Measurements from ENCODE around the gene DDX27.
"Not testable (repeated sequence)": the region's sequence is repeated elsewhere in the genome, so short reads cannot be mapped to it uniquely, and the experiment has no call there.

DDX27 gene

DNA sequence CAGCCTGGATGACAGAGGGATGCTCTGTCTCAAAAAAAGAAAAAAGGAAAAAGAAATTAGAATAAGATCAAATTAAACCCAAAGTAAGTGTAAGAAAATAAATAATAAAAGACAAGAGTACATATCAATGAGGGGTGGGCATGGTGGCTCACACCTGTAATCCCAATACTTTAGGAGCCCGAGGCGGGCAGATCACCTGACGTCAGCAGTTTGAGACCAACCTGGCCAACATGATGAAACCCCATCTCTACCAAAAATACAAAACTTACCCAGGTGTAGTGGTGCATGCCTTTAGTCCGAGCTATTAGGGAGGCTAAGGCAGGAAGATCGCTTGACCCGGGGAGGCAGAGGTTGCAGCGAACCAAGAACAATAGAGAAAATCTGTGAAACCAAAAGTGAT lies 16.2 kb upstream of the DDX27 start:
- in situ Hi-C loops (cut with MboI; ENCODE audit: low sequenced_read_pairs): no loop called here

DNA sequence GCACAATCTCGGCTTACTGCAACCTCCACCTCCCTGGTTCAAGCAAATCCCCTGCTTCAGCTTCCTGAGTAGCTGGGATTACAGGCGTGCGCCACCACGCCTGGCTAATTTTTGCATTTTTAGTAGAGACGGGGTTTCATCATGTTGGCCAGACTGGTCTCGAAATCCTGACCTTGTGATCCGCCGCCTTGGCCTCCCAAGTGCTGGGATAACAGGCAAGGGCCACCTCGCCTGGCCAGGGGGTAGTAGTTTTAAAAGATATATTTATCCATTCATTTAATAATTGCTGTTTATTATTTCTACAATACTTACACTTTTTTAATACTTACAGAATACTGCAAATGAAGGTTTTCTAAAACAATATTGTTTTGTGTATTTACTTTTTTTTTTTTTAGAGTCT lies 15.5 kb upstream of the DDX27 start:
- in situ Hi-C loops (cut with MboI; ENCODE audit: low sequenced_read_pairs): no loop called here

DNA sequence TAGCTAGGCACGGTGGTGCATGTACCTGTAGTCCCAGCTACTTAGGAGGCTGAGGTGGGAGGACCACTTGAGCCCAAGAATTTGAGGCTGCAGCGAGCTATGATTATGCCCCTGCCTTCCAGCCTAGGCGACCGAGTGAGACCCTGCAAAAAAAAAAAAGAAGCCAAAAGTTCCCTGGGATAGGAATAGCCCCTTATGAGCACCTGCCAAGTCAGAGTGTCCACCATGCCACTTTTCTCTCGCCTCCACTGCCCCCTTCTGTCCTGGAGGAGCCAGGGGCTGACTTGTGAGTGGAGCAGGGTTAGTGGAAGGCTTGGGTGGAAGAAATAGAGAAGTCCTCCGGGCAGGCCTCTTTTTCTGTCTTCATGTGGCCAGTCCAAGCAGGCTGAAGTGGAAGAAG lies 12.1 kb upstream of the DDX27 start:
- in situ Hi-C loops (cut with MboI; ENCODE audit: low sequenced_read_pairs): no loop called here

GRCh38 chr20:49210101-49210756 lies 9.0 kb upstream of the DDX27 start:
- in situ Hi-C loops (cut with MboI; ENCODE audit: low sequenced_read_pairs): no loop called here

DNA sequence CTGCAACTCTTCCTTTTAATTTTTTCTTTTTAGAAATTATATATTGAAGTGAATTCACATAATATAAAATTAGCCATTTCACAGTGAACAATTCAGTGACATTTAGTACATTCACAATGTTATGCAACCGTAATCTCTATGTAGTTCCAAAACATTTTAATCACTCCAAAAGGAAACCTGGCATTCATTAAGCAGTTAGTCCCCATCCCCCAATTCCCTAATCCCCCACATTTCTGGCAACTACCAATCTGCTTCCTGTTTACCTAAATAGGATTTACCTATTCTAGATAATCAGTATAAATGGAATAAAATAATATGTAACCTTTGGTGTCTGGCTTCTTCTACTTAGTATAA lies 8.5 kb upstream of the DDX27 start:
- in situ Hi-C loops (cut with MboI; ENCODE audit: low sequenced_read_pairs): no loop called here

- in situ Hi-C loops (cut with MboI; ENCODE audit: low sequenced_read_pairs): no loop called here
These were observed 4.6 kb upstream of the DDX27 start for GRCh38 chr20:49214571-49214970.

DNA sequence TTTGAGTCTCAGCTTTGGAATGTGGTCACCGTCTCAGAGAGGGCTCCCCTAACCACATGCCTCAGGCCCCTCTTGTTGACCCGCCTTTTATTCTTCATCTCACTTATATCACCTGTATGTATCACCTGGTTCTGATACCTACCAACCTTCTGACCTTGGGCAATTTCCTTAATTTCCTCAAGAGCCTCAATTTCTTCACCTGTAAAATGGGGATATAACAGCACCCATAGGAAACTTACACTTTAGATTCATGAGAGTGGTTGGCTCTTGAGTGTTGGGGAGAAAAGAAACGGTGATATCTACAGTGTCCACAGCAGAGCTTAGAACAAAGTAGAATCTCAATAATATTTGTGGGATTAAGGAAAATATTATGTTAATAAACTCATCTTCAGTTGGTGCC lies 4.0 kb upstream of the DDX27 start:
- in situ Hi-C loops (cut with MboI; ENCODE audit: low sequenced_read_pairs): no loop called here

- in situ Hi-C loops (cut with MboI; ENCODE audit: low sequenced_read_pairs): no loop called here
These were observed 2.1 kb upstream of the DDX27 start for GRCh38 chr20:49216991-49217578.

DNA sequence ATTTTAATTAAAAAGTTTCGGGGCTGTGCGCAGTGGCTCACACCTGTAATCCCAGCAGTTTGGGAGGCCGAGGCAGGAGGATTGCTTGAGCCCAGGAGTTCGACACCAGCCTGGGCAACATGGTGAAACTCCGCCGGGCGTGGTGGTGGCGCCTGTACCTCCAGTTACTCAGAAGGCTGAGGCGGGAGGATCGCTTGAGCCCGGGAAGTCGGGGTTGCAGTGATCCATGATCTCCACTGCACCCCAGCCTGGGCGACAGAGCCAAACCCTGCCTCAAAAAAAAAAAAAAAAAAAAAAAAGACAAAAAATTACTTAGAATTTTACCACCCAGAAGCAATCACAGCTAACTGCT lies 501 bp upstream of the DDX27 start:
- in situ Hi-C loops (cut with MboI; ENCODE audit: low sequenced_read_pairs): not testable (repeated sequence)

- in situ Hi-C loops (cut with MboI; ENCODE audit: low sequenced_read_pairs): no loop called here
These were observed 962 bp downstream of the DDX27 start for GRCh38 chr20:49219924-49220831.

DNA sequence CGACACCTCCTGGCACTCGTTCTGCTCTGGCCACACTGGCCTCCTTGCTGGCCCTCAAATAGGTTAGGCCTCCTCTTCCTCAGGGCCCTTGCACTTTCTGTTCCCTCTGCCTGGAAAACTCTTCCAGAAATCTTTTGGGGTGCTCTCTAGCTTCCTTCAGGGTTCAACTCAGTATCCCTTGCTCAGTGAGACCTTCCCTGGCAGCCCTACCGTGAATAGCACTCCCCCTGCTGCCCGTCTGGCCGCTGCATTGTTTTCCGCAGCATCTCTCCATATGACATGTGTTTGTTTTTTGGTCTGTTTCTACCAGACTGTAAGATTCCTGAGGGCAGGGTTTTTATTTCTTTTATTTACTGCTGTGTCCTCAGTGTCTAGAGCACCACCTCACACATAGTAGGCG lies 6.7 kb downstream of the DDX27 start:
- in situ Hi-C loops (cut with MboI; ENCODE audit: low sequenced_read_pairs): no loop called here

DNA sequence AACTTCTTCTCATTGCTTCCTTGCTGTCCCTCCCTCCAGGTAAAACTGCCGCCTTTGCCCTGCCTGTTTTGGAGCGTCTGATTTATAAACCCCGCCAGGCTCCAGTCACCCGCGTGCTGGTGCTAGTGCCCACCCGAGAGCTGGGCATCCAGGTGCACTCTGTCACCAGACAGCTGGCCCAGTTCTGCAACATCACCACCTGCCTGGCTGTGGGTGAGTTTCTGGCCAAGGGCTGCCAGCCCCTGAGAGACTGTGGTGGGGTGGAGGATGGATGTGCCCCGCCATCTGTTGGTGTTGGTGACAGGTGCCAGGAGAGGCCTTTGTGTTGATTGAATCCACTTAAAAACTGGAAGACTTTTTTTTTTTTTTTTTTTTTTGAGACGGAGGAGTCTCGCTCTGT lies 9.5 kb downstream of the DDX27 start:
- in situ Hi-C loops (cut with MboI; ENCODE audit: low sequenced_read_pairs): no loop called here

GRCh38 chr20:49229381-49229780 lies 10.2 kb downstream of the DDX27 start:
- in situ Hi-C loops (cut with MboI; ENCODE audit: low sequenced_read_pairs): no loop called here

DNA sequence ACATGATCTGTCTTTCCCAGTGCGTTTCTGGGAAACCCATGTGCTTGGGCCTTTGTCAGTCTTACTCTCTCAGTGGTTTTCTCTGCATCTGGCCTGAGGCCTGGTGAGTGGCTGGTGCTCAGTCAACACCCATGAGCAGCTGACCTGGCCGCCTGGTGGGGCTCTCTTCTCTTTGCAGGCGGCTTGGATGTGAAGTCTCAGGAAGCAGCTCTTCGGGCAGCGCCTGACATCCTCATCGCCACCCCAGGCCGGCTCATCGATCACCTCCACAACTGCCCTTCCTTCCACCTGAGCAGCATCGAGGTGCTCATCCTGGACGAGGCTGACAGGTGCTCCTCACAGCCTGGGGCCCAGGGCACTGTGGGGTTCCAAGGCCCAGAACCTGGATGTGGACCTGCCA lies 10.8 kb downstream of the DDX27 start:
- in situ Hi-C loops (cut with MboI; ENCODE audit: low sequenced_read_pairs): no loop called here

DNA sequence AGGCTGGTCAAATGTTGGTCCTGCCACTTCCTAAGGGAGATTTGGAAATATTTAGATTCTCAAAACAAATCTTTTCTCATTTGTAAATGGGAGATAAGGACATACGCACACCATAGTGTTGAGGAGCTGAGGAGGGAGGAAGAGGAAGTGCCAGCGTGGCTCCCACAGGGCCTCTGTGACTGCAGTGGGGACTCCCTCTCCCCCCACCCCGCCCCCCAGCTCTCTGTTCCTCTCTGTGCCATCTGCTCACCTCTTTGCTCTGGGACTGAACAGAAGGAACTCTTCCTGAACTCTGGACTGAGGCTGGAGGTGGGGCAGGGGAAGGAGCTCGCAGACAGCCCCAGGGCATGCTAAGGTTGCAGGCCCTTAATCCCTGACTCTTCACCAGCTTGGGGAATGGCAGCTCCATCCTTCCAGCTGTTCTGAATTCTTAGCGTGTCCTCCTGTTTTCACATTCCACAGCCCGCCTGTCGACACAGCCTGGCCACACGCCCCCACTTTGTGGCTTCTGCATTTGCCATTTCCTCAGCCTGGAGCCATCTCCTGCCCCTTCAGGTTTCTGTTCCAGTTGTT lies 11.4 kb downstream of the DDX27 start:
- in situ Hi-C loops (cut with MboI; ENCODE audit: low sequenced_read_pairs): no loop called here

GRCh38 chr20:49231471-49231870 lies 12.3 kb downstream of the DDX27 start:
- in situ Hi-C loops (cut with MboI; ENCODE audit: low sequenced_read_pairs): no loop called here

GRCh38 chr20:49233226-49233625 lies 14.0 kb downstream of the DDX27 start:
- in situ Hi-C loops (cut with MboI; ENCODE audit: low sequenced_read_pairs): no loop called here

DNA sequence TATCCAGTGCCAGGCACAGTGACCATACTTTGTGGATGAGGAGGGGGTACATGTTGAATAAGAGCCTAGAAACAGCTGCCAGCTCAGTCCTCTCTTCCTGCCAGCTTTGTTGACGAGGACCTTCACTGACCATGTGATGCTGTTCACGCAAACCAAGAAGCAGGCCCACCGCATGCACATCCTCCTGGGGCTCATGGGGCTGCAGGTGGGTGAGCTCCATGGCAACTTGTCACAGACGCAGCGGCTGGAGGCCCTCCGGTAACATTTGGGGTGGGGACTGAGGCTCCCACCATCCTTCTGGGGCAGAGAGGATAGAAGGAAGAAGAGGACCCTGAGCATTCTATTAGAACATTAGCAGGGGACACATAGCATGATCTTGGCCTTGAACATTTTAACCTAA lies 15.6 kb downstream of the DDX27 start:
- in situ Hi-C loops (cut with MboI; ENCODE audit: low sequenced_read_pairs): no loop called here

- in situ Hi-C loops (cut with MboI; ENCODE audit: low sequenced_read_pairs): no loop called here
These were observed 17.1 kb downstream of the DDX27 start for GRCh38 chr20:49236301-49236700.

DNA sequence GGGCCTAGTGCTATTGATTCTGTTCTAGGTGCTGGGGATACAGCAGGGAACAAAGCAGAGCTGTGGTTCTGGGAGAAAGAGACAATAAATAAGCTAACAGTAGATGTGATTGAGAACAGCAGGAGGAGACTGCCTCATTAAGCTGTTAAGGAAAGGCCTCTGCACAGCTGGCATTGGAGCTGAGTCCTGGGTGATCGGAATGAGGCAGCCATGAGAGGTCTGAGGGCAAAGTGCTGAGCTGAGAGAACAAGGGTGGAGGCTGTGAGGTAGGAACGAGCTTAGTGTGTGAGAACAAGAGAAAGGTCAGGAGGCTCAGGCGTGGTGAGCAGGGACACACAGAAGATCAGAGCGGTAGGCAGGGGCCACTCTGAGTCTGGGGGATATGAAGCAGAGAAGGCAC lies 18.3 kb downstream of the DDX27 start:
- in situ Hi-C loops (cut with MboI; ENCODE audit: low sequenced_read_pairs): no loop called here

DNA sequence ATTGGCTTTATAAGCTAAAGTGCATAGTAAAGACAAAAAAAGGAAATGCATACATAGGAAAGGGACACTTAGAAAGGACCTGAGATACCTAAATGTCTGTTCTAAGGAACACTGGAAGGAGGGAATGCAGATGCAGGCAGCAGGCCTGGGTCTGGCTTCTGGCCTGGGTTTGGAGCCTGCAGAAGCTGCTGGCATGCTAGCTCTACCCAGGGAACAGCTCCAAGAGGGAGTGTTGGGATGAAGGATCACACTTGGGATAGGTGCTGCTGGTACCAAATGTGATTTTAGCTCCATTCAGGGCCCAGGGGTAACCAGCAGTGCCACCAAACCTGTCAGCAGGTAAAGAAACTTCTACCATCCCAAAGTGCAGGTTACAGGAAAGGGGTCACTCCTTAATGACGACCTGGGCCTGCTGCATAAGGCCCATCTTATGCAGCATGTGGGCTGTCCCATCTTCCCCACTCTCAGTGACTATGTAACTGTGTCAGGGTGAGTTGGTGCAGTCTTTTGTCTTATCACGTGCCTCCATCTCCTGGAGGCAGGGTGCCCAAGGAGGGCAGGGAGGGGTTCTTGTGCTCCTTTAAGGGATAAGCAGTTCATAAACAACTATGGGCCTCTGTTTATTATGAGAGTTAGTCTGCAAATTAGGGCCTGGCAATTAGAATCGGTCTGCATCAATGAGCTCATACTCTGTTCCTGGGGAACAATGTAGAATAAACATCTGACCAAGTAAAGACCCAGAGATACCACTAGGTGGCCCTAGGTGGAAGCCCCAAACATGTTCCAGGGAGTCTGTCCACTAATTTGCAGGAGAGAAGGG lies 26.9 kb downstream of the DDX27 start:
- in situ Hi-C loops (cut with MboI; ENCODE audit: low sequenced_read_pairs): no loop called here

Data from HL-60/S4 treated with phorbol 12-myristate 13-acetate at 8.2 ng/mL for 4 days and 3 days (cell line).